ENCODE measurements around the gene CDK10.

DNA sequence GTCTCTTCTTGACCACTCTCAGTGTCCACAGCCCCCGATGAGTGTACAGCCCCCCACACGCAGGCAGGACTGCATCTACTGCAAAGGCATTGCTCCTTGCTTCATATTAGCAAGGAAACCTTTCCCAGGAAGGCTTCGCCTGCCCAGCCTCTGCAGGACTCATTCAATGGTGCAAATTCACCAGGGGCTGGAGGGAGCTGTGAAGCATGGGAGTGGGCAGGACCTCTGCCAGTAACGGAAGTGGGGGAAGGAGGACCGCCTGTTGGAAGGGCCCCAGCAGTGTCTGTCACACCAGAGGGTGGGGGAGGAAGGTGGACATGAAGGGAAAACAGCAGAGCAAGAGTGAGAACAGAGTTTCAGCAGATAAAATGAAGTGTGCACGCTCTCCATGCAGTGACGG lies 26.3 kb upstream of the CDK10 start:
- TF ChIP-seq, protein P1, sequence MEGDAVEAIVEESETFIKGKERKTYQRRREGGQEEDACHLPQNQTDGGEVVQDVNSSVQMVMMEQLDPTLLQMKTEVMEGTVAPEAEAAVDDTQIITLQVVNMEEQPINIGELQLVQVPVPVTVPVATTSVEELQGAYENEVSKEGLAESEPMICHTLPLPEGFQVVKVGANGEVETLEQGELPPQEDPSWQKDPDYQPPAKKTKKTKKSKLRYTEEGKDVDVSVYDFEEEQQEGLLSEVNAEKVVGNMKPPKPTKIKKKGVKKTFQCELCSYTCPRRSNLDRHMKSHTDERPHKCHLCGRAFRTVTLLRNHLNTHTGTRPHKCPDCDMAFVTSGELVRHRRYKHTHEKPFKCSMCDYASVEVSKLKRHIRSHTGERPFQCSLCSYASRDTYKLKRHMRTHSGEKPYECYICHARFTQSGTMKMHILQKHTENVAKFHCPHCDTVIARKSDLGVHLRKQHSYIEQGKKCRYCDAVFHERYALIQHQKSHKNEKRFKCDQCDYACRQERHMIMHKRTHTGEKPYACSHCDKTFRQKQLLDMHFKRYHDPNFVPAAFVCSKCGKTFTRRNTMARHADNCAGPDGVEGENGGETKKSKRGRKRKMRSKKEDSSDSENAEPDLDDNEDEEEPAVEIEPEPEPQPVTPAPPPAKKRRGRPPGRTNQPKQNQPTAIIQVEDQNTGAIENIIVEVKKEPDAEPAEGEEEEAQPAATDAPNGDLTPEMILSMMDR (conservative IDR thresholded peaks at IDR 0.05 in 1 of 2, IDR thresholded peaks at IDR 0.05 in 1 of 2; ENCODE audit: extremely low read depth in 1 of 2, insufficient read depth in 1 of 2, low read depth in 1 of 2, low read length in 2 of 2) = no peak
- no peak for TF ChIP-seq EZH2 (IDR thresholded peaks at IDR 0.05; ENCODE audit: borderline replicate concordance, low read length)

Measured in mammary epithelial cell (primary cell).